Body of pancreas (tissue), 4 donors: ENCODE measurements around the gene ABR. TPM values are rescaled to one million over a fixed set of nuclear protein-coding genes. Genes with fewer than 3 reads are reported as not detected.

Experiments used
- ATAC-seq: fragments of 150-250 bp; one replicate; pipeline ENCODE4 v1.9.1; 2016
- DNase-seq, 4 donors: peaks; one replicate each; pipeline ENCODE4 v3.0.0-alpha.2; 2019
- H3K27ac ChIP-seq, 4 donors: fragments of 200-600 bp; sonication (generic); 1 replicate in 3 of 4; 2 replicates in 1 of 4; pipeline versions ENCODE4 v1.5.1 to v1.6.1; 2016 to 2019; ENCODE audit warnings: mild to moderate bottlenecking in 1 of 4, mixed read lengths in 1 of 4, moderate library complexity in 1 of 4
- H3K27me3 ChIP-seq, 2 donors: fragments of 200-600 bp; sonication (generic); one replicate each; pipeline ENCODE4 v1.6.0; 2016; ENCODE audit warnings: mild to moderate bottlenecking in 1 of 2
- H3K36me3 ChIP-seq, 2 donors: fragments of 200-600 bp; sonication (generic); replicated peaks in 1 of 2; 2 replicates each; pipeline ENCODE4 v1.5.1; 2016; ENCODE audit warnings: low read depth in 2 of 2; ENCODE audit not compliant: insufficient read depth in 1 of 2
- H3K4me1 ChIP-seq: fragments of 200-600 bp; sonication (generic); one replicate; pipeline ENCODE4 v1.6.0; 2016
- H3K4me3 ChIP-seq, 2 donors: fragments of 200-600 bp; sonication (generic); 1 replicate in 1 of 2; 2 replicates in 1 of 2; pipeline ENCODE4 v1.5.1; 2016 to 2019
- H3K9me3 ChIP-seq, 3 donors: fragments of 200-600 bp; sonication (generic); 1 replicate in 2 of 3; 2 replicates in 1 of 3; pipeline ENCODE4 v1.5.1; 2016
- POLR2A ChIP-seq, 3 donors: fragments of 450-650 bp; IDR thresholded peaks; one replicate each; pipeline ENCODE4 v1.6.1; 2016; ENCODE audit warnings: antibody characterized with exemption in 3 of 3, mild to moderate bottlenecking in 2 of 3
- WGBS, 2 donors: methylation state at CpG; one replicate each; pipeline ENCODE4 v1.1.5; 2017; 5-methylcytosine and 5-hydroxymethylcytosine counted together
- intact Hi-C: fragments of 100-400 bp; cut with DNase I; formaldehyde crosslinking; loops from one replicate; pipeline ENCODE4 v1.15.1; 2023
- total RNA-seq, 2 donors: library from RNA; depleted of rRNA; stranded (reverse); fragments of >200 nt; gene quantifications; one replicate each; pipeline ENCODE4 v1.1.0, GENCODE V29; 2016
- TF ChIP-seq, protein P1 (sequence below), 7 experiments: fragments of 450-650 bp in 4 of 7; fragments of 200-600 bp in 3 of 7; sonication (generic) in 3 of 7; IDR thresholded peaks; one replicate each; pipeline ENCODE4 v1.5.1; 2016 to 2019; ENCODE audit warnings: antibody characterized with exemption in 7 of 7

Gene ABR
- total RNA-seq, result 10 to 100 TPM; 32.4 to 46.8 TPM

GRCh38 chr17:1179818-1180742, at the start of gene ABR:
Gene ABR, minus strand, starts transcription at chr17:1179981. Its CDS starts 254 bp downstream, at chr17:1179727.
- Histone ChIP-seq H3K27me3 (peaks cover 0 to 18% of the 10 kb centered on the region in 2 donors), H3K4me3 (peak within 1 kb of the TSS; percentile 4 to 39), H3K27ac (peak within 1 kb of the TSS in 1 of 4 donors; percentile 36), H3K36me3 (no peaks in the 10 kb centered on the region), H3K4me1 (peaks cover 27% of the 10 kb centered on the region), H3K9me3 (no peaks in the 10 kb centered on the region)
- ATAC-seq (peak; percentile 33), DNase-seq (peak in 3 of 4 donors; percentile 37 to 44 (median 40))
- 0 to 6% methylated on average over 1 to 64 of the region's 98 CpGs for WGBS, 2 donors
- intact Hi-C loops, result loop anchor here (5.0 kb wide), 1 partner anchor 53 kb away; no protein-coding TSS in a partner anchor
- TF ChIP-seq, protein P1, sequence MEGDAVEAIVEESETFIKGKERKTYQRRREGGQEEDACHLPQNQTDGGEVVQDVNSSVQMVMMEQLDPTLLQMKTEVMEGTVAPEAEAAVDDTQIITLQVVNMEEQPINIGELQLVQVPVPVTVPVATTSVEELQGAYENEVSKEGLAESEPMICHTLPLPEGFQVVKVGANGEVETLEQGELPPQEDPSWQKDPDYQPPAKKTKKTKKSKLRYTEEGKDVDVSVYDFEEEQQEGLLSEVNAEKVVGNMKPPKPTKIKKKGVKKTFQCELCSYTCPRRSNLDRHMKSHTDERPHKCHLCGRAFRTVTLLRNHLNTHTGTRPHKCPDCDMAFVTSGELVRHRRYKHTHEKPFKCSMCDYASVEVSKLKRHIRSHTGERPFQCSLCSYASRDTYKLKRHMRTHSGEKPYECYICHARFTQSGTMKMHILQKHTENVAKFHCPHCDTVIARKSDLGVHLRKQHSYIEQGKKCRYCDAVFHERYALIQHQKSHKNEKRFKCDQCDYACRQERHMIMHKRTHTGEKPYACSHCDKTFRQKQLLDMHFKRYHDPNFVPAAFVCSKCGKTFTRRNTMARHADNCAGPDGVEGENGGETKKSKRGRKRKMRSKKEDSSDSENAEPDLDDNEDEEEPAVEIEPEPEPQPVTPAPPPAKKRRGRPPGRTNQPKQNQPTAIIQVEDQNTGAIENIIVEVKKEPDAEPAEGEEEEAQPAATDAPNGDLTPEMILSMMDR (IDR thresholded peaks at IDR 0.05), result no peak
- peak in 1 of 3 donors; percentile 4 for TF ChIP-seq POLR2A (IDR thresholded peaks at IDR 0.05)

DNA sequence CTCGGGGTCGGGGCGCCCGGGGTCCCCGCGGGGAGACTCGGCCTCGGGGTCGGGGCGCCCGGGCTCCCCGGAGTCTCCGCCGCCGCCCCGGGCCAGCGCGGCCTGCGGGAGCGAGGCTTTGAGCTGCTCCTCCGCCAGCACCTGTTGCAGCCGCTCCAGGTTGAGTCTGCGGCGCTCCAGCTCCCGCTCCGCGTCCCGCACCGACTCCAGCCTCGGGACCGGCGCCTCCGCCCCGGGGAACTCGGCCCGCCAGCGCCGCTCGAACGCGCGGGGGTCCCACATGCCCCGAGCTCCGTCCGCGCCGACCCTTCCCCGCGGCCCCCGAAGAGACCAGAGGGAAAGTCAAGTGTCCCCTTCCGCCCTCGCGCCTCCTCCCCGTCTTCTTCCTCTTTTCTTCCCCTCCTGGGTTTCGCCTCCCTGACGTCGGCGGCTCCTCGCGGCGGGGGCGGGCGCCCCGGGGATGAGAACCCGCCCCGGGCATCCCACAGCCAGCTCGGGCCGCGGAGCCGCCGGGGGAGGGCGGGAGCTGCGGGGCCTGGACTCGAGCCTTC, 49.6 kb upstream of the ABR start:
- 1% methylated on average over 74 of the region's 74 CpGs; no CpG with 5 or more reads in 1 of the 2 donors for WGBS, 2 donors
- Histone ChIP-seq H3K4me1 (peaks cover 24% of the 10 kb centered on the region), H3K4me3 (peak overlapping the region in 1 of 2 donors; percentile 29), H3K36me3 (no peaks in the 10 kb centered on the region), H3K27me3 (peaks cover 0 to 32% of the 10 kb centered on the region in 2 donors), H3K27ac (peak overlapping the region in 1 of 4 donors; percentile 51), H3K9me3 (no peaks in the 10 kb centered on the region)
- DNase-seq, result peak; percentile 25 to 65 (median 36)
- TF ChIP-seq, protein P1 (IDR thresholded peaks at IDR 0.05), result no peak
- peak in 1 of 3 donors; percentile 50 for TF ChIP-seq POLR2A (IDR thresholded peaks at IDR 0.05)
- ATAC-seq, result peak; percentile 59
- intact Hi-C loops, result no loop called here

DNA sequence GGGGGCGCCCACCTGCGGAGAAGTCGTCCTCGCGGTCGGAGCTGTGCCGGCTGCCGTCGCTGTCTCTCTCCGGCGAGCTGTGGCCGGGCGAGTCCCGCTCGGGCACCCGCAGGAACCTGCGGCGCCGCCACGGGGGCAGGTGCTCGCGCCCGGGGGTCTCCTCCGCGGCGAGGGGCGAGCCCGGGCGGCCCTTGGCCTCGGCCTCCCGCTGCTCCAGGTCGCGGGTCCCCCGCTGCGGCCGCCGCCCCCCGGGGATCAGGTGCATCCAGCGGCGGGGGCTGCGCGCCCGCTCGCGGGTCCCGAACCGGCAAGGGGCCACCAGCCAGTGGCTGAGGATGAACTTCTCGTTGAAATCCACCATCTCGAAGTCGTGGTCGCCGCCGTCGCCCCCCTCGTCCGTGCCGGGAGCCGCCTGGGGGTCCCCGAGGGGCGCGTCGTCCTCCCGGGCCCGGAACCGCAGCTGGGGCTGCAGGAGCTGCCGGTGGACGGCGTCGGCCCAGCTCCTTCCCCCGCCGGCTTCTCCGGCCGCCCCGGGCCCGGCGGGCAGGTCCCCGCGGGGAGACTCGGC, 49.1 kb upstream of the ABR start:
- TF ChIP-seq, protein P1 (IDR thresholded peaks at IDR 0.05), result no peak
- TF ChIP-seq POLR2A (IDR thresholded peaks at IDR 0.05), result no peak
- Histone ChIP-seq H3K4me3 (no peak overlapping the region), H3K4me1 (peaks cover 24% of the 10 kb centered on the region), H3K36me3 (no peaks in the 10 kb centered on the region), H3K9me3 (no peaks in the 10 kb centered on the region), H3K27ac (peak overlapping the region in 1 of 4 donors; percentile 51), H3K27me3 (peaks cover 0 to 32% of the 10 kb centered on the region in 2 donors)
- ATAC-seq (peak; percentile 9), DNase-seq (no peak)
- intact Hi-C loops, result no loop called here
- 1% methylated on average over 66 of the region's 79 CpGs; no CpG with 5 or more reads in 1 of the 2 donors for whole genome bisulfite sequencing, 2 donors

- Histone ChIP-seq H3K27me3 (peaks cover 0 to 32% of the 10 kb centered on the region in 2 donors), H3K4me3 (no peak overlapping the region), H3K4me1 (peaks cover 24% of the 10 kb centered on the region), H3K9me3 (no peaks in the 10 kb centered on the region), H3K36me3 (no peaks in the 10 kb centered on the region), H3K27ac (no peak overlapping the region)
- intact Hi-C loops, result no loop called here
- WGBS, 2 donors, result 20 to 47% methylated on average over 32 to 46 of the region's 58 CpGs
- no peak for ATAC-seq
- TF ChIP-seq, protein P1 (IDR thresholded peaks at IDR 0.05), result no peak
- TF ChIP-seq POLR2A (IDR thresholded peaks at IDR 0.05), result no peak
- peak in 3 of 4 donors; percentile 20 to 40 (median 29) for DNase-seq
Observed at GRCh38 chr17:1227917-1228780, 48.4 kb upstream of the ABR start.
